HG03025 (cell line): ENCODE data around the gene GALNS.
A peak's percentile ranks its signal among the peaks of the same experiment; 100 is the strongest.

Experiments used
- ATAC-seq: cut with Tn5 transposase; IDR thresholded peaks from one replicate; pipeline ENCODE4 v1.9.1; 2021; ENCODE audit warnings: mild to moderate bottlenecking, moderate library complexity; ENCODE audit not compliant: unreplicated experiment, low FRiP score

GALNS gene

GRCh38 chr16:88821168-88821850 lies 35.4 kb downstream of the GALNS start:
- ATAC-seq = no peak

- ATAC-seq = no peak
These were observed 36.2 kb downstream of the GALNS start for GRCh38 chr16:88820385-88821025.

DNA sequence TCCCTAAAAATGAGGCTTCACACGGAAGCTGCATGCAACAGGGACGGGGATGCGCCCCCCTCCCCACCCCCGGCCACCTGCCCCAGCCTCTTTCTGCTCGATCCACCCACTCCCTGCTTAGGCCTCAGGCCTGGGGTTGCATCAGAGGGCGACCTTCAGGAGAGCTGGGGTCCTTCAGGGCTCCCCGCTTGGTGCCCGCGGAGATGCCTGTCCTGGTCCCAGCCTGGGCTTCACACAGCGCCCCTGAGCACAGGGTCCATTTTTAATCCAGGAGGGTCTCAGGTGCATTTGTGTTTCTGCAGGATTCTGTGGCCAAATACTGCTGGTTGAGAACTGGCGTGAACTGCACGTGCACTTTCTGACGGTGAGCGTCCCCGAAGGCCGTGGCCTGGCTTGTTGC lies 37.6 kb downstream of the GALNS start:
- no peak for ATAC-seq

GRCh38 chr16:88818575-88818874 lies 38.2 kb downstream of the GALNS start:
- ATAC-seq = no peak

GRCh38 chr16:88817785-88818574 lies 38.8 kb downstream of the GALNS start:
- no peak for ATAC-seq

DNA sequence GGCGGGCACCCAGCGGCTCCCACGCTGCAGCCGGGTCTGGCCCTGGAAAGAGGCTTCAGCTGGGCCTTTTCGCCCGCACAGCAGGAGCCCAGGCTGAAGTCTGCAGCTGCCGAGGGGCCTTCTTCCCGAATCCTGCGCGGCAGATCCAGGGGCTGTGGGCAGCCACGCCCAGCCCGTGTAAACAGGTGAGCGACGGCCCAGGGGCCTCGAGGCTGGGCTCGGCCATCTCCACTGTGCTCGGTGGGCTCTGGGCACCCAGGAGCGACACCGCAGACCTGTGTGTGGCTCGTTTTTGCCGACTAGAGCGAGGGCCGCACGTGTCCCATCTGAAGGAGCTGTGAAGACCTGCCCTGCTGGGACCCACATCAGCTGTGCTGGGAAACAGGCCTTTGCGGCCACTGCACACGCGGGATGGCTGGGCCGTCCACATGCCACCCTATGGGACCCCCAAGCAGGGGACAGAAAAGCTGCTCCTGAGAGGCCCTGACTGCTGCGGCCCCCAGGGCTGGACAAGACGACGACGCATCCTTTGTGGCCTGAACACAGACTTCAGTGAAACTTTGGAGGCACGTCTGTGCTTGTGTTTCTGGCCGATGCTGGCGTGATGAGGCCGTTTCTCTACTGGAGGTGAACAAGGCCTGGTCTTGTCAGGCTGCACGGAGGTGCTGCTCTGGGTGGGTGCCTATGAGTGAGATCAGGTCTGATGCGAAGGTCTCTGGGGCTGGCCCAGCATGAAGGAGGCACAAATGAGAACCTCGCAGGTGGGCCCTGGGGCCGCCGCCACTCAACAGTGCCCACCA lies 39.8 kb downstream of the GALNS start:
- ATAC-seq = no peak

DNA sequence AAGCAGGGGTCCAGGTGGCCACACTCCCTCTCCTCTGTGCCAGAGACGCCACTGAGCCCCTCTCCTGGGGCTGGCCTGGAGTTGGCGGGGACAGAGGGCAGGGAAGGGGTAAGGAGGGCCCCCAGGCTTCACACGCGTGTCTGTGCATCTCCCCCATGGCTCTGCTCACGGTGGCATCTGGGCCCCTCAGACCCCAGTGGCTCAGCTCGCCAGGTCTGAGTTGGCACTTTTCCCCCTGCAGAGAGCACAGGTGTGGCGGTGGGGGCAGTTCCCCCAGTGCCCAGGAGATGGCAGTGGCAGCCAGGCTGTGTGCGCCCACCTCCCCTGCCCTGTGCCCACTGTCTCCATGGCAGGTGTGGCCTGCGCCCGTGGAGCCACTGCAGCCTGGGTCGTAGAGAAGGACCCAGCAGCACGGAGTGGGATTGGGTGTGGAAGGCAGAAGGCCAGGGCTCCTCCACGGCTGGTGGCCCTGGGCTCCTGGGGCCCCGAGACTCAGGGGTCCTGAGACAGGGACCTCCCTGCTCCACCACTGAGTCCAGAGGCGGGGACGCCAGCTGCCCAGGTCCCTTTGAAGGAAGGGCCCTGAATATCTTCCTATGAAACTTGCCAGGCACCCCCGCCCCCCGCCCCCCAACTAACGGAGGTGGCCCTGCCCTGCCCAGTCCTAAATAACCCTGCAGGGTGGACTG lies 40.7 kb downstream of the GALNS start:
- no peak for ATAC-seq

DNA sequence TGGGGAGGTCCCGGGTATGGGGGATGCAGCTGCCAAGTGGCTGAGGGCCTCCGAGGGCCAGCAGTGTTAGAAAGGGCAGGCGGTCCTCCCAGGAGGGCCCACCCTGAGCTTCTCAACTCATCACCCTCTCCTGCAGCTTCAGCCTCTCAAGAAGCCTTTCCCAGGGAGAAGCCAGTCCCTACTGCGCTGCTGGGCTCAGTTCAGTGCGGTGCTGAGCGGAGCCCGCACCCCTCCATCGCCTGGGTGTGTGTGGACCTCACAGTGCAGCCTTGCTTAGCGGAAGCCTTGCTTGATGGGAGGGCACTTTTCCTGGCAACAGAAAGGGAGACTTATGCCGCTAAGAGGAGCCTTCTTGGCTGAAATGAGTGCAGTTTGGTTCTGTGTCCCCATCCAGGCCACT lies 41.5 kb downstream of the GALNS start:
- no peak for ATAC-seq

GRCh38 chr16:88814144-88814502 lies 42.6 kb downstream of the GALNS start:
- ATAC-seq = no peak

DNA sequence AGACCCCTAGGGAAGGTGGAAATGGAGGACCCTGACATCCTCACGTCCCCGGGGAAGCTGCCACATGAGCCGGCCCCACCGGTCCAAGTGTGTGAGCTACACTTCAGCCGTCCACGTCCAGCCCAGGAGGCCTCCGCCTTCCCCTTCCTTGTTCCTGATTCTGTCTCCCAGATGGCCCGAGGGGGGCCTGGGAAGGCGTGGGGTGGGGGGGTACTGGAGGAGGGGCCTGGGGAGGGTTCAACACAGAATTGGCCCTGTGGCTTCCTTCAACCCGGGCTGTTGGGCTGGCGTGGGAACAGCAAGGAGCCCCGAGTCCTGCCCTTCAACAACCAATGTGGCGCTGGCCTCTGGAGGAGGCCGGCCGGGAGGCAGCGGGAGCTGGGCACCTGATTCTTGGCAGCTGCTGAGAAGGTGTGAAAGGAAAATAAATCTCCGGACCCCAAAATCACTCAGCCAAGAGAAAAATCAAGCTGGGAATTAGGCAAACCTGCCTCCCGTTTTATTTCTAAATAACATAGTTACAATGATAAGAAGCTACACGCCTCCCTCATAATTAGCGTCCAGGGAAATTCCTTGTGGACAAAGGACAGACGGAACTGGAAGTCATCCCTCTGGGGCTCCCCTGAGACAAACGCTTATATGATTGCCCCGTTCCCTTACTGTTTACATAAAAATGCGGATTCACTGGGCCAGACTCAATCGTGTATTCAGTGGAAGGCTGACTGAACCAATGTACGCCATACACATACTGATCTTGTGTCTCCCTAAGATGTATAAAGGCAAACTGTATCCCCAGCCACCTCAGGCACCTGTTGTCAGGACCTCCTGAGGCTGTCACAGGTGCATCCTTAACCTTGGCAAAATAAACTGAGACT lies 43.2 kb downstream of the GALNS start:
- no peak for ATAC-seq

GRCh38 chr16:88812513-88813268 lies 44.1 kb downstream of the GALNS start:
- ATAC-seq = no peak

GRCh38 chr16:88811769-88812512 lies 44.8 kb downstream of the GALNS start, which contains the start of gene APRT:
APRT (minus strand) TSS chr16:88811928; CDS start chr16:88811899, 29 bp downstream.
- peak; percentile 54 for ATAC-seq

DNA sequence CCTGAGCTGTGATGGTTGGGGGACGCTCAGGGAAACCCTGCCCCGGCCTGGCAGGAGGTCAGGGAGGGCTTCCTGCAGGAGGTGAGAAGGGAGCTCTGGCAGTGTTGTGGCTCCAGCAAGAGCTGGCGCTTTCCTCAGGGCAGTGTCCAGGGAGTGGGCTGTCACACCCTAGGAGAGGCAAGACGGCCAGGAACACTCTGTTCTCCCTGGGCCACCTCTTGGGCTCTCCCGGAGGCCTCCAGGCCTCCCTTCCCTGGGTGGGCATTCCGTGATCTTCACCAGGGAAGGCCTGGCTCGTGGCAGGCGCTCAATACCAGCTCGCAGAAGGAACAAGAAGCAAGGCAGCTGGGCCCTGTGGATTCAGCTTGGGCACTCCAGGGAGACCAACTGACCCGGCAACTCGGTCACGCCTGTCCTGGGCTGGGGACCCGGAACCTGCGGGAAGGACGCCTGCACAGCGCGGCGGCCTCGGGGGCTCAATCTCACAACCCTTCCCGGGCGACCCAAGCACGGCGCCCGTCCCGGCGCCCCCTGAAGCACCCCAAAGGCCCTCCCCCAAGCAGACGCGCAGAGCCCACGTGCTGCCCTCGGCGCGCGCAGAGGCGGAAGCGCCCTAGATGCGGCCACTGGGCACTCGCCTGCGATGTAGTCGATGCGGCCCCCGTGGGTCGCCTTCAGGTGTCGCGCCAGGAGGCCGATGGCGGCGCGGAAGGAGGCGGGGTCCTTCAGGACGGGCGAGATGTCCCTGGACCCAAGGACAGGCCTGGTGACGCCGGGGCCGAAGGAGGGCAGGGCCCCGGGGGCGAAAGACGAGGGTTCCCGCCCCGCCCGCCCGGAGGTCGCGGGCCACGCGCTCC lies 45.6 kb downstream of the GALNS start:
- peak; percentile 35 for ATAC-seq

DNA sequence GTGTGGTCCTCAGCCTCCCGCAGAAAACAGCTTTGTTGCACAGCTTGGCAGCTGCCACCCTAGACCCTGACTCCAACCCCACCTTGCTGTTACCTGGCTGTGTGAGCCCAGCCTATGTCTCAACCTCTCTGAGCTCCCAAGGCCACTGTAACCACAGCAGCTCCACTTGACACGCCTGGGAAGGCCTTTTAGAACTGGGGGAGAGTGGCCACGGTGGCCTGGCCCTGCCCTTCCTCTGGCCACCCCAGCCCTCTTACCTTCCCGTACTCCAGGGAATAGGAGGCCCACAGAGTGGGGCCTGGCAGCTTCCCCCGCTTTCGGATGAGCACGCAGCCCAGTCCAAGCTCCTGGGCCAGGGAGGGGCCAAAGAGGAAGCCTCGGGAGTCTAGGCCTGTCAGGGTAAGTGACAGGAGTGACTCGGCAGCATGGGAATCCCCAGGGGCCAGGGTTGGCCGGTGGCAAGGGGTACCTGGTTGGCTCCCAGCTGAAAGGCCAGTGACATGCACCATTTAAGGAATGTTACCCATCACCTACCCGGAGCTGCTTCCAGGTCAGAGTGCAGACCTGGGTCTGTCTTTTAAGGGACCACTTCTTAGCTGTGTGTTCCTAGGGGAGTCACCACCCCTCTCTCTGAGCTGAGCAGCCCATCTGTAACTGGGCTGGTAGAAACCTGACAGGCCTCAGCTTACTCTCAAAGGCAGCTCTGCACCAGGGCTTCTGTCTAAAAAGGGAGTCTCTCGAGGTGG lies 46.4 kb downstream of the GALNS start:
- no peak for ATAC-seq

DNA sequence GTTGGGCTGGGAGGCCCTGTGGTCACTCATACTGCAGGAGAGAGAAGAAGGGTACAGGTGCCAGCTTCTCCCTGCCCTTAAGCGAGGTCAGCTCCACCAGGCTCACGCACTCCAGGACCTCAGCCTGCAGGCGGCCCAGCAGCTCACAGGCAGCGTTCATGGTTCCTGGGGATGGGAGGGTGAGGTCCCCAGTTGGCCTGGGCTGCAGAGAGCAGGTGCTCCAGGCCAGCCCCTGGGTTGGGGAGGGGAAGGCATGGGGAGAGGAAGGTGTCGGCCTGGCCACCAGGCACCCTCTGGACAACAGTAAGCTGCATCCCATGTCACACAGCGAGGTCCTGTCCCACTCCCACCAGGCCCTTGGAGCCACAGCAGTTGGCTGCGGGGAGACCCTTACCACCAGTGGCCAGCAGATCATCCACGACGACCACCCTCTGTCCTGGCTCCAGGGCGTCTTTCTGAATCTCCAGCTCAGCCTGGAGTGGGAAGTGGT lies 47.0 kb downstream of the GALNS start:
- no peak for ATAC-seq

DNA sequence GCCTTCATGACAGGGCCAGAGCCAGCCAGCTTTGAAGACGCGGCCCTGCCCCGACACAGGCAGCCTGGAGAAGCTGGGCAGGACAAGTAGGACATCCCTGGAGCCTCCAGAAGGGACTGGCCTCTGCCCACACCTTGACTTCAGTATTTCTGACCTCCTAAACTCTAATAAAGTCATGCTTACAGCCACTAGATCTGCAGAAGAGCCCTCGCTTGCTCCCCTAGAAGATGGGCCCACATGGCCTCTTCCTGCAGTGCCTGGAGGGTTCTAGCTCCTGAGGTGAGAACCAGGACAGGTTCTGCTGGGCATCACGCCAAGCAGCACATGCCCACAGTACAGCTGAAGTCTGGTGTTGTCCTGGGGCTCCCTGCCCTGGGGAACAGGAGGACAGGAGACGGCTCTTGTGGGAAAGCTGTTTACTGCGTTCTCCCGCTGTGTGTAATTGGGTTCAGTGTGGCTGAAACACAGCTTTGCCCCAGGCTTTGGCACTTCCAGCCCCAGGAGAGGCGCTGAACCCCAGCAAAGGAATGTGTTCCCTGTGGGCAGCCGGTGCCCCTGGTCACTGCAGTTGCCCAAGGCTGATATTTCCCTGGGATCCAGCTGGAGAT lies 47.6 kb downstream of the GALNS start:
- no peak for ATAC-seq
